ENCODE measurements around the gene PIRT. TPM values are rescaled to one million over a fixed set of nuclear protein-coding genes. Genes with fewer than 3 reads are reported as not detected.
"Not testable (repeated sequence)": the region's sequence is repeated elsewhere in the genome, so short reads cannot be mapped to it uniquely, and the experiment has no call there.

The PIRT gene
- total RNA-seq, 6 experiments from 2014 or later = not detected

DNA sequence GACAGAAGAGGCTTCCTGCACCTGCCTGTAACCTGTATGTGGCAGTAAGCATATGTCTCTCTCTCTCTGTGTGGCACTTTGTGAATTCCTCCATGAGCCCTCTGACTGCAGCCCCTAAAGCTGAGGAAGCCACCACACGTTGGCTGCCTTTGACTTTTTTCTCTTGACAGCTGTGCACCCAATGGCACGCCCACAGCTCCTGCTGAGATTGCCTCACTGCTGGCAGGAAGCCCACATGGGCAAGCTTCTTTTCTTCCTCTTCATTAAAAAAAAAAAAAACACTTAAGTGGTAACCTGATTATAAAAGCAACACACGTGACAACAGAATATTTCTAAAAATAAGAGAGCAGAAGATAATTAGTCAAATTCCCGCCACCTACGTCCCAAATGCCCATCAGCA lies 34.0 kb upstream of the PIRT start:
- no peaks in the 10 kb centered on the region for H3K36me3 Mint-ChIP-seq (ENCODE audit: low read depth)
- TF ChIP-seq, protein P1, sequence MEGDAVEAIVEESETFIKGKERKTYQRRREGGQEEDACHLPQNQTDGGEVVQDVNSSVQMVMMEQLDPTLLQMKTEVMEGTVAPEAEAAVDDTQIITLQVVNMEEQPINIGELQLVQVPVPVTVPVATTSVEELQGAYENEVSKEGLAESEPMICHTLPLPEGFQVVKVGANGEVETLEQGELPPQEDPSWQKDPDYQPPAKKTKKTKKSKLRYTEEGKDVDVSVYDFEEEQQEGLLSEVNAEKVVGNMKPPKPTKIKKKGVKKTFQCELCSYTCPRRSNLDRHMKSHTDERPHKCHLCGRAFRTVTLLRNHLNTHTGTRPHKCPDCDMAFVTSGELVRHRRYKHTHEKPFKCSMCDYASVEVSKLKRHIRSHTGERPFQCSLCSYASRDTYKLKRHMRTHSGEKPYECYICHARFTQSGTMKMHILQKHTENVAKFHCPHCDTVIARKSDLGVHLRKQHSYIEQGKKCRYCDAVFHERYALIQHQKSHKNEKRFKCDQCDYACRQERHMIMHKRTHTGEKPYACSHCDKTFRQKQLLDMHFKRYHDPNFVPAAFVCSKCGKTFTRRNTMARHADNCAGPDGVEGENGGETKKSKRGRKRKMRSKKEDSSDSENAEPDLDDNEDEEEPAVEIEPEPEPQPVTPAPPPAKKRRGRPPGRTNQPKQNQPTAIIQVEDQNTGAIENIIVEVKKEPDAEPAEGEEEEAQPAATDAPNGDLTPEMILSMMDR (IDR thresholded peaks at IDR 0.05) = no peak
- H3K4me3 Mint-ChIP-seq = no peak overlapping the region
- H3K27ac Mint-ChIP-seq = no peak overlapping the region
- no peak for DNase-seq
- peaks cover 20% of the 10 kb centered on the region for H3K9me3 Mint-ChIP-seq
- no peaks in the 10 kb centered on the region for H3K4me1 Mint-ChIP-seq (ENCODE audit: low read depth)
- H3K27me3 Mint-ChIP-seq (ENCODE audit: insufficient read depth) = no peaks in the 10 kb centered on the region; the same call in none of the 2 replicates

DNA sequence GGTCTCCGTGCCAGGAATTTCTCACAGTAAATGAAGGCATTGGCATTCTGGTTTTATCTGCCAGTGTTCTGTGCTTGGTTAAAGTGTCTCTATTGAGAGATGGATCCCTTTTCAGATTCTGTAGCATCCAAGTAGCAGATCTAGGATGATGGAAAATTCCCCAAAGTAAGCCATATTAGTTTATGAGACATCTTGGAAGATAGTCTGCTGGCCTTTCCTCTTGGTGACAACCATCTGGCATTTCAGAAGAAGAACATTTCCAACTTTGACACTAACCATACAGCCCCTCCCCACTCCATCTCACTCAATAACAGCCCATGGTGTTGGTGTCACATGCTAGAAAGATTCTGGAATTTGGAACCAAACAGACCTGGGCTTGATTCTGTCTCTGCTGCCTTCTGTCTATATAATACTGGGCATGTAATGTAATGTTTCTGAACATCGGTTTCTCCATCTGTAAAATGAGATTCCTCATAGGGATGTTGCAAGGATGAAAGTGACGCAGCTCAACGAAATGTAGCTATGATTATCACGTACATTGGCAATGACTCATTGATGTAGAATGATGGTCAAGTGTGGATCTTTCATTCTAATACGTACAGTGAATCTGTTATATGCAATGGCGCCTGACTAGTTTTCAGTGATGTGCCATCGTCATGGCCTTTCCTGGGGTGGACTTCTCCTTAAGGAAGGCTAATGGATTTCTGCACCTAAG lies 32.6 kb upstream of the PIRT start:
- H3K9me3 Mint-ChIP-seq = peaks cover 25% of the 10 kb centered on the region
- no peaks in the 10 kb centered on the region for H3K4me1 Mint-ChIP-seq (ENCODE audit: low read depth)
- TF ChIP-seq, protein P1 (IDR thresholded peaks at IDR 0.05) = no peak
- H3K27me3 Mint-ChIP-seq (ENCODE audit: insufficient read depth) = no peaks in the 10 kb centered on the region; the same call in none of the 2 replicates
- H3K36me3 Mint-ChIP-seq (ENCODE audit: low read depth) = no peaks in the 10 kb centered on the region
- DNase-seq = no peak
- H3K27ac Mint-ChIP-seq = no peak overlapping the region
- no peak overlapping the region for H3K4me3 Mint-ChIP-seq

DNA sequence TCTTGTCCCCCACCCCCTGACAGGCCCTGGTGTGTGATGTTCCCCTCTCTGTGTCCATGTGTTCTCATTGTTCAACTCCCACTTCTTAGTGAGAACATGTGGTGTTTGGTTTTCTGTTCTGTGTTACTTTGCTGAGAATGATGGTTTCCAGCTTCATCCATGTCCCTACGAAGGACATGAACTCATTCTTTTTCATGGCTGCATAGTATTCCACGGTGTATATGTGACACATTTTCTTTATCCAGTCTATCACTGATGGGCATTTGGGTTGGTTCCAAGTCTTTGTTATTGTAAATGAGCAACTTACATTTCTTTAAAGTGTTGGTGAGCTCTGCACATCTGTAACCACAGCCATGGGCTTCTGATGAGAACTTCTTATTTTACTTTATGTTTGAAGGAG lies 30.9 kb upstream of the PIRT start:
- not testable (repeated sequence) for H3K27ac Mint-ChIP-seq; DNase-seq; H3K27me3 Mint-ChIP-seq (ENCODE audit: insufficient read depth); H3K4me1 Mint-ChIP-seq (ENCODE audit: low read depth); H3K4me3 Mint-ChIP-seq; H3K36me3 Mint-ChIP-seq (ENCODE audit: low read depth)
- peaks cover 34% of the 10 kb centered on the region for H3K9me3 Mint-ChIP-seq

DNA sequence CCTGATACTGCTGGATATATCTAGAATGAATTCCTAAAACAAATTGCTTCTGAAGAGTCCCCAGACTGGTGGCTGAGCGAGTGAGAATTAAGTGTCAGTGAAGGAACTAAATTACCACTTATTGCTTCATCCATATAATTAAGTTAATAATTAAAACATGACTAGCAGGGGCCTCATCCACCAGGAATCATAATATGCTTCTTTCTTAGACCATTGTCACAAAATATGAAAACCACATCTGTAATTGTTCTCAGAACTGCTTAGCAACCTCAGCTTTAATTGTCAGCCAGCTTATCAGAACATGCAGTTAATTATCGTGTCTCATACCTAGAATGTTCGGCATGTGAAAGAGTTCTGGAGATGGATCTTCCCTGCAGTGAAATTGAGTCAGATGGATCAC lies 21.2 kb upstream of the PIRT start:
- DNase-seq = no peak
- Mint-ChIP-seq H3K4me1 (ENCODE audit: low read depth) (no peaks in the 10 kb centered on the region), H3K9me3 (peaks cover 6% of the 10 kb centered on the region; the same call in 1 of the 2 replicates), H3K4me3 (no peak overlapping the region), H3K36me3 (ENCODE audit: low read depth) (no peaks in the 10 kb centered on the region), H3K27ac (no peak overlapping the region), H3K27me3 (ENCODE audit: insufficient read depth) (no peaks in the 10 kb centered on the region; the same call in none of the 2 replicates)
- TF ChIP-seq, protein P1 (IDR thresholded peaks at IDR 0.05) = no peak

DNA sequence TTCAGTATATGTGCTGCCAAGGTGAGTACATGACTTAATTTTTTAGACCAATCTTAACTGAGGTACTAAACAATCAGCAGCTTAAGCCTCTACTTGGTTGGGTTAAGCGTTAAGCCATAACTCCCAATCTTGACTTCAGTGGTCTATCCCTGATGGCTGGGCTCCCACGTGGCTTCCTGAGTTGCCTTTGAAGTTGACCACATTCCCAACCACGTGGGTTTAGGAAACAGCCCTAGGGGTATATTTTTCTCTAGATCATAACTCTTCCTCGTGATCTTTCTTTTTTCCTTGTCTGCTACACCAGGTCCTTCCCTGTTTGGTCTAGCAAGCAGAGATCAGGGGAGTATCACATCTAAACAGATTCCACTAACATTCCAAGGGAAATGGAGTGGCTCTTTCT lies 20.1 kb upstream of the PIRT start:
- no peak overlapping the region for H3K4me3 Mint-ChIP-seq
- H3K4me1 Mint-ChIP-seq (ENCODE audit: low read depth) = no peaks in the 10 kb centered on the region
- no peaks in the 10 kb centered on the region for H3K36me3 Mint-ChIP-seq (ENCODE audit: low read depth)
- TF ChIP-seq, protein P1 (IDR thresholded peaks at IDR 0.05) = no peak
- no peak overlapping the region for H3K27ac Mint-ChIP-seq
- H3K9me3 Mint-ChIP-seq = peaks cover 6% of the 10 kb centered on the region; the same call in 1 of the 2 replicates
- H3K27me3 Mint-ChIP-seq (ENCODE audit: insufficient read depth) = no peaks in the 10 kb centered on the region; the same call in 1 of the 2 replicates
- DNase-seq = no peak

DNA sequence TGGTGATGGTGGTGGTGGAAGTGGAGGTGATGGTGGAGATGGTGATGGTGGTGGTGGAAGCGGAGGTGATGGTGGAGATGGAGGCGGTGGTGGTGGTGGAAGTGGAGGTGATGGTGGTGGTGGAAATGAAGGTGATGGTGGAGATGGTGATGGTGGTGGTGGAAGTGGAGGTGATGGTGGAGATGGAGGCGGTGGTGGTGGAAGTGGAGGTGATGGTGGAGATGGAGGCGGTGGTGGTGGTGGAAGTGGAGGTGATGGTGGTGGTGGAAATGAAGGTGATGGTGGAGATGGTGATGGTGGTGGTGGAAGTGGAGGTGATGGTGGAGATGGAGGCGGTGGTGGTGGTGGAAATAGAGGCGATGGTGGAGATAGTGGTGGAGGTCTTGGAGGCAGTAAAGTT lies 8.7 kb upstream of the PIRT start:
- not testable (repeated sequence) for H3K4me3 Mint-ChIP-seq; H3K27ac Mint-ChIP-seq; H3K9me3 Mint-ChIP-seq; DNase-seq; H3K4me1 Mint-ChIP-seq (ENCODE audit: low read depth); H3K36me3 Mint-ChIP-seq (ENCODE audit: low read depth)
- peaks cover 14% of the 10 kb centered on the region for H3K27me3 Mint-ChIP-seq (ENCODE audit: insufficient read depth)

Data from HFFc6 (cell line).